Activated T-cell treated with anti-CD3 and anti-CD28 coated beads, Interleukin-2, amount 50 U/mL, for 48 hours (primary cell): ENCODE measurements around the gene ARL13B.
"Not testable (repeated sequence)": the region's sequence is repeated elsewhere in the genome, so short reads cannot be mapped to it uniquely, and the experiment has no call there.

Source experiments
- DNase-seq, 2 experiments: peaks; one replicate each; pipeline ENCODE4 v3.0.0-alpha.2; 2020

Gene ARL13B

DNA sequence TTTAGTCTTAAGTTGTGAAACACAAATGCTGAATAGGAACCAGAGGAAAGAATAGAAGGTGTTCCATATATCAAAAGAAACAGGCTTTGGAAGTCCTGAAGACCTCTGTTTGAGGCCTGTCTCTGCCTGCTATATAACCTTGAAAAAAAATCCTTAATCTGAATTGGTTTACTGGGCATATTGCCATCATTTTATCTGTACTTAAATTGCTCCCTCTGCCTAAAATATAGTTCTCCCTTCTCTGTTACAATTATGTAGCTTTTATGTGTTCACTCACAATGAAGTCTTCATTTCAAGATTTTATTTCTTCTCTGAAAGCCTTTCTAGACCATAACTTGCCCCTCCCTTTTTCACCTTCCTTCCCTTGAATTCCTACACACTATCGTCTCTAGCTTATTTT lies 21.2 kb downstream of the ARL13B start:
- DNase-seq = no peak

DNA sequence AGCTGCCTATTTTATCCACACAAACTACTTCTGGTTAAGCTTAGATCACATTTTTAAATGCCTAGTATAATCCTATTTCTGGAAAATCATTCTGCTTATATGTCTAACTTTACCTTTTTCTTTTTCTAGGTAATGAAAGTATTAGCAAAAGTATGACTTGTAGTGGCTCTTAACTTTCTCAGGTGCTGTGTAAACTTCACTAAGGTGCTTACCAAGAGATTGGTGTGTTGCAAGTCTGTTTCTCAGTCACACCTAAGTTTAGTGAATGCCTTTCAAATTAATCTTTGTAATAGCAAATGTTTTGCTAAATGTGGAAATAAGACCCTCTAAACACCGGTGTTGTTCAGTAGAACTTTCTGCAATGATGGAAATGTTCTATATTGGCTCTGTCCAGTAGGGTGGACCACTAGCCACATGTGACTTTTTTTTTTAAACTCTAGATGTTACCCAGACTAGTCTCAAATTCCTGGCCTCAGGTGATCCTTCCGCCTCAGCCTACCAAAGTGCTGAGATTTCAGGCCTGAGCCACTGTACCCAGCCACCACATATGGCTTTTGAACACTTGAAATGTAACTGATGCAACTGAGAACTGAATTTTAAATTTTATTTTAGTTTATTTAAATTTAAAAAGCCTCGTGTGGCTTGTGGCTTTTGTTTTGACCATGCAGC lies 22.0 kb downstream of the ARL13B start:
- DNase-seq = no peak

DNA sequence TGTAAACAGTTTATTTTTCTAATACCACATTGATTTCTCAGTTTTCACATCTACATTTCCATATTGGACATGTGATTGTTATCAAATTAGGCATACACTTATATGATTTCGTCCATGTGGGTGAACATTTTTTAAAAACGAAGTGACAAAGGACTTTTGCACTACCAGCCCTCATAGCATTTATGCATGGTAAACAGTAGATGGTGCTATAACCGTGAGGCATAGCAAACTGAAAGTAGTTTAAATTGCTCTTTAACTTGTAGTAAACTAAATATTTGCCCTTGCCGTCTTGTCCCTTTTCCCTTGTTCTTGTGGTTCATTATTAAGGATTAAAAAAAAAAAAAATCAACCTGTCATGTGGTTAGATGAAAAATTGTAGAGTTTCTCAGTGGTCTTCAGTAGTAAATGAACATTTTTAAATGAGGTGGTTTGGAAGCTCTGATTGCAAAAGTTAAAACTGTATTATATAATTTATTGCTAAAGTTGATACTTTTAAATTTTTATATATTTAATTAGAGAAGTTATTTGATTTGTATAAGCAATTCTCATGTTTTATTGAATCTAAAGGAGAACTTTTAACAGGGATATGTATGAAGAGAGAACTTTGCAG lies 24.5 kb downstream of the ARL13B start:
- no peak for DNase-seq

DNA sequence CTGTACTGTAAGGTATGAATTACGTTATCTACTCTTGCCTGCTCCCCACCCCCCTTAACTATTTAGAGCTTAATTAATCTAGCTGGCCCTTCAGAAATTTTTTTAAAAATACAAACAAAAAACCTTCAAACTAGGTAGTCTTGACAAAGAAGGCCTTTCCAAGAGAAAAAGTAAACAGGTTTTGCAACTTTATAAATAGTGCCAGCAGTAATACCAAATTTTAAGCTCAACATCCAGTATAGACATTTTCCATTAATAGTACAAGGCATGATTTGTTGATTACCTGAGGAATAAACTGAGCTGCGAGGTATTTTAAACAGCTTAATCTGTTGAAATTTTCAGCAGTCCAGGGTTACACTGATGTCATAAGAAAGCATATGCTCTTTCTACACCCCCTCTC lies 28.3 kb downstream of the ARL13B start:
- DNase-seq = no peak

DNA sequence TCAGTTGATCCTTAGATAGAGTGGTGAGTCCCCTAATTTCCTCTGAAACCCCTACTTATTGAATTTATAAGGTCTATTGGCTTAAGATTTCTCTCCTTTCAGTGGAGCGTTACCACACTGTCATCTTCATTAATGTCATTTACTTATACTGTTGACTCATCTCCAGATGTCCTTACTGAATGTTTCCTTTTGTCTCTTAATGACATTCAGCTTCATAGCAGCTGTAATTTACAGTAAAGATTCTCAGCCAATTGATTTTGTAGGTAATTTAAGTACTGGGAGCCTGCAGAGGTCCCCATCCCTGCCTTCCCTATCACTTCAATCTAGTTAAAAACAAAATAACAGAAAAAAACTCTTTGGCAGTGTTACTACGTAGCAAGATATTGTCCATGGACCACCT lies 29.7 kb downstream of the ARL13B start:
- no peak for DNase-seq

DNA sequence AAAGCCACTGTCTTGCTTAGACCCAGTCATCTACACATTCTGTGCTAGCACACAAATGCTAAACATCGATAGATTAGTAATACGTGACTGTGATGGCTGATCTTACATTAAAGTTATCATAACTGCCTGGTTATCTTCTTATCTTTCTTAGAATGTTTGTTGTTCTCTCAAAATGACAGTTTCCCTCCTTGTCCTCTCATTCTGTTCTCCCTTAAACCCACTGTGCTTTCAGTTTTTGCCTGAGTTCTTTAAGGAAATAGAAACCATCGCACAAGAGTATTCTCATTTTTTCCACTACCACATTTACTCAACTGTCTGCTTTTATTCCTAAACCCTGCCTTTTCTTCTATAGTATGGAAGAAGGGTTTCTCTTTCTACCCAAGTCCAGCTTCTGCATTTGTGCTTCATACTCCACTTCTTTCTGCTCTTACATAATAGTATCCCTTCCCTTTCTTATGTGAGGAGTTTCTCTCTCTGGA lies 31.3 kb downstream of the ARL13B start:
- no peak for DNase-seq

DNA sequence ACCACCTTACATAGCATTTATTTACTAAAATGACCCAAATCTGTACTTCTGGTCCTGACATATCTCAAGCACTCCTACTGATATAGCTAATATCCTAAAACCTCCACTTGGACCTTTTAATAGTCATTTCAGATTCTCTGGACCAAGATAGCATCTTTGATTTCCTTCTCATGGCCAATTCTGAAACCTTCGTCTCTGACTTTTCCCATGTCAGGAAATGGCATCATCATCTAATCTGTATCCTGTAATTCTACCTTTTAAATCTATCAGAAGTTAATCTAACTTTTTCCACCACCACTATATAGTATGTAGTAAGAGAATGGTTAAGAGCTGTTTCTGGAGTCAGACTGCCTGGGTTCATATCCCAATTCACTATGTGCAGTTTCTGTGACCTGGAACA lies 32.2 kb downstream of the ARL13B start:
- DNase-seq = no peak

DNA sequence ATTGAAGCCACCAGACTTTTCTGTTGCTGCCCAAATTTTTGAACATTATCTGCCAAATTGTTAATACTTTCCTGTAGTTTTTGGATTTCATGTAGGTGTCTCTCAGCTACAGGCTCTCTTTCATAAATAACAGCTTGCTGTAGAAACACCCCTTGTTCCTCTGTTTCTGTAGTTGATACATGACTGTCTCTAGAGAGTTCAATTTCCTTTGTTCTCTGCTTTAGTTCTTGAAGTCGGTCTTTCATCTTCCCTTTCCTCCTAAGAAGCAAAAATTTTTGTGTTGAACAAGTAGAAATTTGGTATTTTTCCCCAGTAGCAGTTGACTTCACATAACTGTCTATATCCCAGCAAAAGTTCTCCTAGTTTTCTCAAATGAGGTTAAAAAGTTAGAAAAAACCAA lies 35.1 kb downstream of the ARL13B start:
- DNase-seq = no peak

DNA sequence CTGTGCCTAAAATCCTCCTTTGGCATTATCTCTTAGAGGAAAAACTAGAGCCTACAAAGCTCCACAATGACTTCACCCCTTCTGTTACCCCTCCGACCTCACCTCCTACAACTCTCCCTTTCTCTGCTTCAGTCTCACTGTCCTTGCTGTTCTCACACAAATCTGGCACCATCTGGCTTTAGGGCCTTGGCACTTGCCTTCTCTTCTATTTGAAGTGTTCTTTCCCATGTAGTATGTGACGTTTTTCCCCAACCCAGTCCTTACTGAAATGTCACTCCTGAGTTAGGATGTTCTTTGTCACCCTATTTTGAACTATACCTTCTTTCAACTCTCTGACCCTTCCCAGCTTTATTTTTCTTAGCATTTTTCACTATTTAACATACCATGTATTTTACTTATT lies 39.7 kb downstream of the ARL13B start:
- no peak for DNase-seq

DNA sequence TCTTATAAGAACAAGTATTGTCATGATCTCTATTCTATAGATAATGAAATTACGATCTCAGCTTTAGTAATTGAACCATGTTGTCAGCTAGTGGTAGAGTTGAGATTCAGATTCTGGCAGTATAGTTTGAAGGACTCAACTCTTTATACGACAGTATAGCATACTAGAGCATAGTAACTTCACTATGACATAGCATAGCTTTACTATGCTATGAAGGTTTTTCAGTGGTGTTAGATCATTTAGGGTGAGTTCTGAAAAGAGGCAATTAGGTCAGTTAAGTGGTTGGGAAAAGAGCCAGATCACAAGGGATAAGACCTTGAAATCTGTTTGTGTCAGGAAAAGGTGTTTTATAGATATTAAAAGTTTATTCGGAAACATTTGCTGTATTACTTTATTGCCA lies 40.3 kb downstream of the ARL13B start:
- no peak for DNase-seq

DNA sequence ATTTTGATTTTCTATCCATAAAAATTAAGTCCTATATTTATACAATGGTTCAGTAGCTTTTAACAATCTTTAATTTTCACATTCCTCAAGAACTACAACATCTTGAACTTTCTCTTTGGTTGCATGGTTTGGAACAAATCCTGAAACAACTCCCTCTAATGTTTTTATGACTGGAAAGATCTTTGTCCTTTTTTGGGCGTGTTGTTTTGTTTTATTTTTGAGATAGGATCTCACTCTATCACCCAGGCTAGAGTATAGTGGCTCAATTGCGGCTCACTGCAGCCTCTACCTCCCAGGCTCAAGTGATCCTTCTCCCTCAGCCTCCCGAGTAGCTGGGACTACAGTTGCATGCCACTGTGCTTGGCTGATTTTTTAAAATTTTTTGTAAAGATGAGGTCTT lies 44.4 kb downstream of the ARL13B start:
- DNase-seq = no peak

DNA sequence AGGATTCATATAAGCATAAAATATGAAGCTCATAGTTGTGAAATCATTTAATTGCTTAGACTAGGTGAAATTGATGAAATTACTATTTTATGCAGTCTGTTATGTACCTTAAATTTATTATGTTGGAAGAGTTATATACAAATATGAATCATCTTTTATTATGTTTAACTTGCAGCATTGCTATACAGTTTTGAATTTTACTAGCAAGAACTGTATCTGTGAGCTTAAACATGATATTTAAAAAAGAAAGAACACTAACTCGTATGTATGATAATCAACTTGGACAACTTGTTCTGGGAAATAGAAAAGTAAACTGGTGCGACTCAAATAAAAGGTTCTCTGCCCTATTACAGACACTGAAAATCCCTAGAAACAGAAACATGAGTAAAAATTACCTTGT lies 46.7 kb downstream of the ARL13B start:
- DNase-seq = no peak

DNA sequence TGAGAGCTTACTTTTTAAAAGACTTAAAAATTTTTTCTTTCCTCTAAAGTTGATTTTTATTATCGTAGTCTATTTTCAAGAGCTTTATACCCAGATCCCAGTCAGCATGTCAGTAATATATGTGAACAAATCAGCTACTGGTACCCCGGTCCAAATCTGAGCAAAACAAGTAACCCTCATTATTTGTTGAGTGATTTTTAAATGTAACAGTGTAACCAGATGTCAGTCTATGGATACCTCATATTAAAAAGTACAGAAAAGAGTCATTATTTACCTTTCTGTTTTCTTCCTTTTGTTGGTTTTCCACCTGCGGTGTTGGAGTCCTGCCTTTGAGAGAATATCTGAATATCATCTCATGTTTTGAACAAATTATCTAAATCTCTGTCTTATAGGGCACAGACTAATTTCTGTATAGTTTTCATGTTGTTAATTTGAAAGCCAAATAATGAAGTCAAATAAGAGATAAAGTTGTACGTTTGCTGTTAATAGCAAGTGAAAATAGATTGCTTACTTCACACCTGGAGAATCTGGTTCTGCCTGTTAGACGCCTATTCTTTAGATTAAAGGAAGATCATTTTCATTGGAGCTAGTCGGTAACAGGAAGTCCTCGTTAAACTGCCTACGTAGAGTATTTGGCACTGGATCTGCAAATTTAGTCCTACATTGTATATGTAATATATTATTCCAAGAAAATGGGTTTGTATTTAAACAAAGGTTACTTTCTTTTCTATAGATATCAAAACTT lies 48.3 kb downstream of the ARL13B start, which contains the start of gene STX19:
Gene STX19 (minus strand): TSS at position 505 of the 745 bp plus-strand sequence. CDS start 13,328 bp downstream, outside the sequence.
- DNase-seq = no peak

DNA sequence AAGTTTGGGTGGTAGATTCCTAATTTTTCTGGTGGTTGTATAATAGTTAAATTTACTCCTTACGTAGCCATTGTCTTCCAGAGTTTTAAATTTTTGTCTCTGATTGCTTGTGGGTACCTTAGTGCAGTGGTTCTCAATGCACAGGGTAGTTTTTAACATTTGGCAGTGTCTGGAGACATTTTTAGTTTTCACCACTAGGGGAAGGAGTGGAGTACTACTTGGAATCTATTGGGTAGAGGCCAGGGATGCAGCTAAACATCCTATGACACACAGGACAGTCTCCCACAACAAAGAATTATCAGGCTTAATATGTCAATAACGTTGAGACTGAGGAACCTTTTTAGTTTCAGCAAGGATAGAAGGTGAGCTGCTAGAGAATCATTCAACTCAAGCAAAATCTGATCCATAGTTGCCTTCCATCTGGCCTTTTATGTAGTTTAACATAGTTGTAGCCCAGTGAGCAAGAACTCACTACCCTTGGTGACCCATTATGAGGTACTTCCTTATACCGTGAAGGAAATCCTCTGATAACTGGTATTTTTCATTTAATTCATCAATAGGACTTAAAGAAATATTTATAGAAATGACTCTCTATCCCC lies 57.1 kb downstream of the ARL13B start:
- DNase-seq = no peak

DNA sequence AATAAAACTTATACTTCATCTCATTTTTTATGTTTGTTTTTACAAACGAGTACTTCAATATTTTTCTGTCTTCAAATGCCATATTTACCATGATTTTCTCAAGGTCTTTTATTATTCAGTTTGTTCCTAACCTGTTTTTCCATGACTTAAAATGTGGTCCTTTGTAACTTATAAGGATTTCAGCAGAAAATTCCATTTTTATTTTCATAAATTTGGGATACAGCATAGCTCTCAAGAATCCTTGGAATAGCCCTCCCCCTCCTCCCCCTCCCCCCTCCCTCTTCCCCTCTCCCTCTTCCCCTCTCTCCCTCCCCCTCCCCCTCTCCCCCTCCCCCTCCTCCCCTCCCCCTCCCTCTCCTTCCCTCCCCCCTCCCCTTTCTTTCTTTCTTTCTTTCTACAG lies 63.3 kb downstream of the ARL13B start:
- DNase-seq = no peak

DNA sequence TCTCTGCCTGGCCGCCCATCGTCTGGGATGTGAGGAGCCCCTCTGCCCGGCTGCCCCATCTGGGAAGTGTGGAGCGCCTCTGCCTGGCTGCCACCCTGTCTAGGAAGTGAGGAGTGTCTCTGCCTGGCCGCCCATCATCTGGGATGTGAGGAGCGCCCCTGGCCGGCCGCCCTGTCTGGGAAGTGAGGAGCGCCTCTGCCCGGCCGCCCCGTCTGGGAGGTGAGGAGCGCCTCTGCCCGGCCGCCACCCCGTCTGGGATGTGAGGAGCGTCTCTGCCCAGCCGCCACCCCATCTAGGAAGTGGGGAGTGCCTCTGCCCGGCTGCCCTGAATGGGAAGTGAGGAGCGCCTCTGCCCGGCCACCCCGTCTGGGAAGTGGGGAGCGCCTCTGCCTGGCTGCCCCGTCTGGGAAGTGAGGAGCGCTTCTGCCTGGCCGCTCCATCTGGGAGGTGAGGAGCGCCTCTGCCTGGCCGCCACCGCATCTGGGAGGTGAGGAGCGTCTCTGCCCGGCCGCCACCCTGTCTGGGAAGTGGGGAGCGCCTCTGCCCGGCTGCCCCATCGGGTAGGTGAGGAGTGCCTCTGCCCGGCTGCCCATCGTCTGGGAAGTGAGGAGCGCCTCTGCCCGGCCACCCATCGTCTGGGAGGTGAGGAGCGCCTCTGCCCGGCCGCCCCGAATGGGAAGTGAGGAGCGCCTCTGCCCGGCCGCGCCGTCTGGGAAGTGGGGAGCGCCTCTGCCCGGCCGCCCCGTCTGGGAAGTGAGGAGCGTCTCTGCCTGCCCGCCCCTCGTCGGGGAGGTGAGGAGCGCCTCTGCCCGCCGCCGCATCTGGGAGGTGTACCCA lies 64.4 kb downstream of the ARL13B start:
- DNase-seq = not testable (repeated sequence)

DNA sequence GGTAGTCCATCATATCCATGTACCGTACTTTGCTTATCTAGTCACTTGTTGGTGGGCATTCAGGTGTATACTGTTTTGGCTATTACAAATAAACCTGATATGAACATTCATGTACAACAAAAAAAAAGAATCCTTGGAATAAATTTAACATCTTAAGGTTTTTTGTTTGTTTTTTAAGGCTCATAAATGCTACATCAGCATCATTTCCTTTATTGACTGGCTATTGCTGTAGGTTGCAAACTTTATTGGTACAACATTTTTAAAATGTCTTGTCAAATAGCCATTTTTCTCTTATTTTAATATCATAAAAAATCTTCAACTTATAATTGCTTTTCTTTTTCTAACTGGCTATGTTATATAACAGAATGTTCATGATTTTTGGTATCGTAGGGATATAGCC lies 66.6 kb downstream of the ARL13B start:
- no peak for DNase-seq

DNA sequence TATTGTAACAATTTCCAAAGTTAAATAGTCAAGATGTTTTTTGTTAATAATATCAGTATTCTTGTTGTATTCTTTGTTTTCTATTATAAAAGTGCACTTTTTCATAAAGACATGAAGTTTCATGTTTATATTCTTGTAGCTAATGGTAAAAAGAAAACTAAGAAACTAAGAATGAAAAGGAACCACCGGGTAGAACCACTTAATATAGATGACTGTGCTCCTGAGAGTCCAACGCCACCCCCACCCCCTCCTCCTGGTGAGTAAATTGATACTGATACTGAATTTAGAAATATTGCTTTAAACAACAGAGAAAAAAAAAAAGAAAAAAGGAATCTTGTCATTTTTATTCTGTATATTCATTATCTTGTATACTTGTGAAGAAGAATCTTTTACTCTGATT lies 69.3 kb downstream of the ARL13B start:
- no peak for DNase-seq

DNA sequence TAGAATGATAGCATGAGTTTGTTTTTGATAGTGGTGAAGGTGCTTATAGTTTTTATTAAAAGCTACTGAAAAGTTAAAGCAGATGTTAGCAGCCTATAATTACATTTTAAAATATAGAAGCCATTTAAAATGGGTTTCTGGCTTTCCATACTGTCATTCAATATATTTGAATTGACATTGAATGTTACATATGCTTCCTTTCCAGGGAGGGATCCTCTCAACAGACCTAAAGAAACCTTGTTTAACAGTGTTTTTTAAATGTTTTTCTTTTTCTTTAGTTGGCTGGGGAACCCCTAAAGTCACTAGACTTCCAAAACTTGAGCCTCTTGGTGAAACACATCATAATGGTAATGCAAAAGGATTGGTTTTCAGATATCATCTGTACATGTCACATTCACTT lies 70.6 kb downstream of the ARL13B start:
- no peak for DNase-seq

DNA sequence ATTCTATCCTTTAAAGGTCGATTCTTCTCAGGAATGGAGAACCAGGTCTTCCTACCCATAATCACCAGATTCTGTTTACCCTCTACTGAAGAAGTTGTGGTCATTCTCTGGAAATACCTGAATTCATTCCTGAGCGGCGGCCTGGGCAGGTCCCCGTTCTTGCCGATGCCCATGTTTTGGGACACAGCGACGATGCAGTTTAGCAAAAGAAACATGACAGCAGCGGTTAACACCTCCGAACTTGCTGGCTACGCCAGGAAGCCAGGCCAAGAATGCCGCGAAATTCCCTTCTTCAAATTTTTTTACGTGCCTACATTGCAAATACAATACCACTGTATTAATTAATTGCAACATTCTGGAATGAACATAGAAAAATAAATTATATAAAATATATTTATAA lies 81.3 kb downstream of the ARL13B start:
- no peak for DNase-seq

DNA sequence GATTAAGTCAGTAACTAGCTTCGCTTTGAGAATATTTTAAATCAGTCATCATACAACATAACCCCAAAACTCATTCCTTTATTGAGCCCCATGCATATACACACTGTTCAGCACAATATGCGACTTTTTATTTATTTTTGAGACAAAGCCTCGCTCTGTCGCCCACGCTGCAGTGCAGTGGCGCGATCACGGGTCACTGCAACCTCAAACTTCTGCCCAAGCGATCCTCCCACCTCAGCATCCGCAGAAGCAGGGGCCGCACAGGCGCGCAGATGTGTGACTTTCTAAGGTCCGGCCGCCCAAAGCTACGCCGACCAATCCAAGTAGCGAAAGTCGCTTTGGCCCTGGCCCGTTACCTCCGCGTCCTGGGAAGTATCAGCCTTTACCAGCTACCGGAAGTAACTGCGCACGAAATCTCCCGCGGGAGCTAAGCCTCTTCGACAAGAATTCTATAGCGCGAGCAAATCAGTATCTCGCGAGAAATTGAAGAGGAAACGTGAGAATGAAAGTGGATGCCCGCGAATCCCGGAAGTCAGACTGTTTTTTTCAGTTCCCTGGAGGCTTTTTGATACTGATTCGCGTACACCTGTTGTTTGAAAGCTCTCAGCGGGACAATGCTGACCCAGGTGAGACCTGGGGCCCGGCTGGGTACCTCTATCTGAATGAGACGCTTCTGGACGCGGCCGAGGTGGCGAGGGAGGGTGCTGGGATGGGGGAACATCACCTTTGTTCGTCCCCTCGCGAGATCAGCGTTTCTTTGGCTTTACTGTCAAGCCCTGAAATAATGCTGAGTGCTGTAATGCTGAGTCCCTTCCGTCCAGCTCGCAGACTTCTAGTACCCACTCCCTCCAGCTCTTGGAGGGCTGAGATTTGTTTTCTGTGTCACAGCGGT lies 82.8 kb downstream of the ARL13B start, which contains the start of the genes DHFR2 and NSUN3:
Gene DHFR2 (minus strand): TSS at position 404 of the 892 bp plus-strand sequence. CDS start 1,405 bp downstream, outside the sequence.
Gene NSUN3 (plus strand): TSS at position 549 of the 892 bp plus-strand sequence. CDS start 66 bp downstream, at position 615.
- DNase-seq = peak; percentile 86 to 87
